Head of caudate nucleus (tissue), 42 donors: ENCODE measurements around the gene C4B.

ENCODE experiments used
- DNase-seq, 42 donors: peaks; one replicate each; pipeline versions ENCODE4 v3.0.0 to v3.0.0-alpha.2; 2020 to 2021; ENCODE audit warnings: mixed read lengths in 7 of 42
- intact Hi-C: fragments of 100-400 bp; cut with DNase I; formaldehyde crosslinking; loops from one replicate; pipeline ENCODE4 v1.15.0; 2022

The C4B gene

GRCh38 chr6:32069460-32069859 lies 54.9 kb downstream of the C4B start:
- DNase-seq: no peak
- intact Hi-C loops: no loop called here

- no peak for DNase-seq
- intact Hi-C loops: no loop called here
Observed at GRCh38 chr6:32069878-32070515, 55.4 kb downstream of the C4B start.

- peak in 17 of 42 donors; percentile 5 to 58 (median 25) for DNase-seq
- intact Hi-C loops: no loop called here
Observed at GRCh38 chr6:32070814-32071543, 56.4 kb downstream of the C4B start.

GRCh38 chr6:32073101-32073500 lies 58.5 kb downstream of the C4B start:
- intact Hi-C loops: no loop called here
- no peak for DNase-seq

GRCh38 chr6:32073613-32074012 lies 59.0 kb downstream of the C4B start:
- DNase-seq: no peak
- intact Hi-C loops: no loop called here

- no peak for DNase-seq
- intact Hi-C loops: no loop called here
Observed at GRCh38 chr6:32074996-32075532, 60.5 kb downstream of the C4B start.

- intact Hi-C loops: no loop called here
Observed at GRCh38 chr6:32075781-32076180, 61.2 kb downstream of the C4B start.

GRCh38 chr6:32076321-32076809 lies 61.8 kb downstream of the C4B start:
- intact Hi-C loops: no loop called here

More at GRCh38 chr6:32075781-32076180, 61.2 kb downstream of the C4B start:
- DNase-seq: no peak

GRCh38 chr6:32079566-32080290 lies 65.1 kb downstream of the C4B start:
- intact Hi-C loops: no loop called here
- DNase-seq: no peak

More at GRCh38 chr6:32076321-32076809, 61.8 kb downstream of the C4B start:
- DNase-seq: no peak

- peak in 1 of 42 donors; percentile 52 for DNase-seq
- intact Hi-C loops: no loop called here
Observed at GRCh38 chr6:32081168-32081990, 66.8 kb downstream of the C4B start.

GRCh38 chr6:32082478-32082877 lies 67.9 kb downstream of the C4B start:
- intact Hi-C loops: no loop called here
- DNase-seq: no peak

- DNase-seq: no peak
- intact Hi-C loops: no loop called here
Observed at GRCh38 chr6:32082935-32083334, 68.3 kb downstream of the C4B start.

- intact Hi-C loops: no loop called here
- no peak for DNase-seq
Observed at GRCh38 chr6:32083812-32084768, 69.5 kb downstream of the C4B start.

- DNase-seq: no peak
- intact Hi-C loops: no loop called here
Observed at GRCh38 chr6:32084780-32085179, 70.2 kb downstream of the C4B start.
